Astrocyte (in vitro differentiated cells and primary cell): Measurements from ENCODE around the gene NCOA7.

ENCODE experiments used
- CTCF ChIP-seq: IDR thresholded peaks from 2 replicates; pipeline ENCODE4 v1.5.1; 2011; ENCODE audit warnings: low read depth, mild to moderate bottlenecking, inconsistent platforms, low read length, moderate library complexity; ENCODE audit not compliant: insufficient read depth
- EZH2 ChIP-seq: IDR thresholded peaks from 2 replicates; pipeline ENCODE4 v1.6.1; 2012; ENCODE audit warnings: mild to moderate bottlenecking, low read length, inconsistent platforms; ENCODE audit not compliant: insufficient read depth

- TF ChIP-seq CTCF (no peak), EZH2 (no peak)
Measured at GRCh38 chr6:125752773-125753172, 38.0 kb upstream of the NCOA7 start.
